Endodermal cell (in vitro differentiated cells): ENCODE data around the gene ACTN4. TPM values are rescaled to one million over a fixed set of nuclear protein-coding genes. Genes with fewer than 3 reads are reported as not detected.

Experiments used
- DNase-seq: peaks from one replicate; pipeline ENCODE4 v3.0.0-alpha.2; 2017
- H3K27ac ChIP-seq: 2 replicates; pipeline ENCODE4 v1.5.1; 2013; ENCODE audit warnings: mild to moderate bottlenecking, low read depth, low read length, moderate library complexity
- H3K27me3 ChIP-seq: 2 replicates; pipeline ENCODE4 v1.6.1; 2013; ENCODE audit warnings: mild to moderate bottlenecking, low read length, moderate library complexity; ENCODE audit not compliant: insufficient read depth, control insufficient read depth, poor library complexity, severe bottlenecking
- H3K36me3 ChIP-seq: 2 replicates; pipeline ENCODE4 v1.7.0; 2013; ENCODE audit warnings: mild to moderate bottlenecking, low read length, moderate library complexity; ENCODE audit not compliant: control insufficient read depth, insufficient read depth
- H3K4me1 ChIP-seq: one replicate; pipeline ENCODE4 v1.7.0; 2013; ENCODE audit warnings: low read length; ENCODE audit not compliant: control insufficient read depth, insufficient read depth
- H3K4me3 ChIP-seq: 2 replicates; pipeline ENCODE4 v1.5.1; 2013; ENCODE audit warnings: mild to moderate bottlenecking, low read length, moderate library complexity
- H3K9ac ChIP-seq: 2 replicates; pipeline ENCODE4 v1.6.1; 2013; ENCODE audit warnings: mild to moderate bottlenecking, low read length, moderate library complexity; ENCODE audit not compliant: poor library complexity, severe bottlenecking; ENCODE audit errors: extremely low read depth
- H3K9me3 ChIP-seq: 2 replicates; pipeline ENCODE4 v1.6.1; 2013; ENCODE audit warnings: mild to moderate bottlenecking, low read length, moderate library complexity; ENCODE audit not compliant: control insufficient read depth
- H3K27ac Mint-ChIP-seq: 2 replicates; pipeline ENCODE4 v1.8.0; 2020; ENCODE audit warnings: mixed read lengths
- H3K27me3 Mint-ChIP-seq: 2 replicates; pipeline ENCODE4 v1.8.0; 2021; ENCODE audit warnings: mild to moderate bottlenecking, mixed read lengths; ENCODE audit not compliant: insufficient read depth
- H3K36me3 Mint-ChIP-seq: 2 replicates; pipeline ENCODE4 v1.8.0; 2020; ENCODE audit warnings: low read depth, mixed read lengths
- H3K4me1 Mint-ChIP-seq: 2 replicates; pipeline ENCODE4 v1.8.0; 2020; ENCODE audit warnings: mixed read lengths
- H3K4me3 Mint-ChIP-seq: 2 replicates; pipeline ENCODE4 v1.8.0; 2020; ENCODE audit warnings: mild to moderate bottlenecking, moderate library complexity, mixed read lengths
- H3K9me3 Mint-ChIP-seq: 2 replicates; pipeline ENCODE4 v1.8.0; 2020; ENCODE audit warnings: mild to moderate bottlenecking, mixed read lengths
- CTCF ChIP-seq: fragments of 200-600 bp; sonication (generic); conservative IDR thresholded peaks from 2 replicates; pipeline ENCODE4 v1.5.0; 2021; ENCODE audit warnings: antibody characterized with exemption, mild to moderate bottlenecking
- WGBS, 2 experiments: methylation state at CpG; one replicate each; pipeline versions ENCODE4 v1.1.5 to v1.1.7; 2013; ENCODE audit warnings: missing lambda C conversion rate in 2 of 2, mixed read lengths in 1 of 2; ENCODE audit not compliant: insufficient coverage in 1 of 2, insufficient read length in 1 of 2; 5-methylcytosine and 5-hydroxymethylcytosine counted together
- total RNA-seq, 2 donors: library from RNA; stranded (reverse); fragmentation: NEBNext Ultra II Directional in 1 of 2; extraction: Animal tissue kit (Norgen Biotek cat#: 25700) in 1 of 2; gene quantifications; 2 replicates in 1 of 2; 3 replicates in 1 of 2; pipeline ENCODE4 v1.2.1, GENCODE V29; 2021

Gene ACTN4
- total RNA-seq, 2 donors from 2014 or later: 378 to 437 TPM

GRCh38 chr19:38661996-38662395 is 14.5 kb downstream of the ACTN4 start:
- no peak overlapping the region for H3K4me3 Mint-ChIP-seq
- WGBS, 2 experiments: 73 to 75% methylated on average over 1 of the region's 1 CpG
- H3K36me3 Mint-ChIP-seq: peaks cover 15% of the 10 kb centered on the region
- Histone ChIP-seq H3K9ac (no peak overlapping the region), H3K4me3 (no peak overlapping the region), H3K36me3 (peaks cover 33% of the 10 kb centered on the region), H3K4me1 (peaks cover 49% of the 10 kb centered on the region), H3K27me3 (no peaks in the 10 kb centered on the region), H3K9me3 (no peaks in the 10 kb centered on the region), H3K27ac (no peak overlapping the region)
- no peak for TF ChIP-seq CTCF
- peaks cover 66% of the 10 kb centered on the region for H3K4me1 Mint-ChIP-seq
- H3K9me3 Mint-ChIP-seq: no peaks in the 10 kb centered on the region
- no peaks in the 10 kb centered on the region for H3K27me3 Mint-ChIP-seq
- peak overlapping the region; percentile 28 for H3K27ac Mint-ChIP-seq
- no peak for DNase-seq

- H3K4me1 Mint-ChIP-seq: peaks cover 68% of the 10 kb centered on the region
- H3K36me3 Mint-ChIP-seq: peaks cover 17% of the 10 kb centered on the region
- TF ChIP-seq CTCF: no peak
- H3K9me3 Mint-ChIP-seq: no peaks in the 10 kb centered on the region
- peaks cover 31% of the 10 kb centered on the region for H3K36me3 ChIP-seq
- DNase-seq: no peak
- no peaks in the 10 kb centered on the region for H3K27me3 ChIP-seq
- no peaks in the 10 kb centered on the region for H3K27me3 Mint-ChIP-seq
- no peak overlapping the region for H3K4me3 ChIP-seq
- H3K27ac Mint-ChIP-seq: peak overlapping the region; percentile 28
- no peak overlapping the region for H3K9ac ChIP-seq
- no peak overlapping the region for H3K4me3 Mint-ChIP-seq
- no peak overlapping the region for H3K27ac ChIP-seq
- WGBS, 2 experiments: 86 to 93% methylated on average over 4 to 7 of the region's 7 CpGs
- H3K4me1 ChIP-seq: peaks cover 49% of the 10 kb centered on the region
- no peaks in the 10 kb centered on the region for H3K9me3 ChIP-seq
Measured at GRCh38 chr19:38662537-38663155, 15.2 kb downstream of the ACTN4 start.

GRCh38 chr19:38663156-38663651 is 15.8 kb downstream of the ACTN4 start:
- Mint-ChIP-seq H3K36me3 (peaks cover 21% of the 10 kb centered on the region), H3K27ac (peak overlapping the region; percentile 56), H3K4me1 (peaks cover 68% of the 10 kb centered on the region), H3K9me3 (no peaks in the 10 kb centered on the region), H3K4me3 (no peak overlapping the region), H3K27me3 (no peaks in the 10 kb centered on the region)
- Histone ChIP-seq H3K4me3 (no peak overlapping the region), H3K9ac (no peak overlapping the region), H3K27me3 (no peaks in the 10 kb centered on the region), H3K4me1 (peaks cover 46% of the 10 kb centered on the region), H3K9me3 (no peaks in the 10 kb centered on the region), H3K27ac (no peak overlapping the region), H3K36me3 (peaks cover 33% of the 10 kb centered on the region)
- no peak for TF ChIP-seq CTCF
- no peak for DNase-seq
- WGBS, 2 experiments: 96 to 97% methylated on average over 12 to 22 of the region's 22 CpGs
